H9 (cell line): ENCODE data around the gene SEC22A. TPM values are rescaled to one million over a fixed set of nuclear protein-coding genes. Genes with fewer than 3 reads are reported as not detected.
A peak's percentile ranks its signal among the peaks of the same experiment; 100 is the strongest.

ENCODE experiments used
- DNase-seq: peaks from one replicate; pipeline ENCODE4 v3.0.0-alpha.2; 2017
- H2AFZ ChIP-seq: one replicate; pipeline ENCODE4 v1.6.1; 2013; ENCODE audit warnings: mild to moderate bottlenecking, low read length, control low read depth, moderate library complexity
- H2AK5ac ChIP-seq: 2 replicates; pipeline ENCODE4 v1.6.1; 2013; ENCODE audit warnings: low read length, control low read depth, mixed read lengths; ENCODE audit not compliant: insufficient read length
- H2BK120ac ChIP-seq: one replicate; pipeline ENCODE4 v1.6.1; 2013; ENCODE audit warnings: low read depth, mild to moderate bottlenecking, low read length, control low read depth, inconsistent platforms; ENCODE audit not compliant: poor library complexity, severe bottlenecking
- H2BK12ac ChIP-seq: 2 replicates; pipeline ENCODE4 v1.6.1; 2013; ENCODE audit warnings: low read length, control low read depth, mixed read lengths, low read depth; ENCODE audit not compliant: insufficient read length
- H2BK15ac ChIP-seq: 2 replicates; pipeline ENCODE4 v1.6.1; 2013; ENCODE audit warnings: low read depth, low read length, control low read depth
- H2BK20ac ChIP-seq: one replicate; pipeline ENCODE4 v1.6.1; 2013; ENCODE audit warnings: low read depth, mild to moderate bottlenecking, low read length, control low read depth, inconsistent platforms; ENCODE audit not compliant: poor library complexity, severe bottlenecking
- H2BK5ac ChIP-seq: 2 replicates; pipeline ENCODE4 v1.6.1; 2013; ENCODE audit warnings: low read length, control low read depth, mixed read lengths; ENCODE audit not compliant: insufficient read length
- H3K14ac ChIP-seq: 2 replicates; pipeline ENCODE4 v1.6.1; 2013; ENCODE audit warnings: low read length, control low read depth; ENCODE audit not compliant: insufficient read depth
- H3K18ac ChIP-seq: 2 replicates; pipeline ENCODE4 v1.6.1; 2013; ENCODE audit warnings: low read depth, mild to moderate bottlenecking, mixed read lengths, low read length, control low read depth; ENCODE audit not compliant: insufficient read length
- H3K23ac ChIP-seq: 2 replicates; pipeline ENCODE4 v1.6.1; 2013; ENCODE audit warnings: low read length, control low read depth, mixed read lengths, low read depth; ENCODE audit not compliant: insufficient read length
- H3K23me2 ChIP-seq: 2 replicates; pipeline ENCODE4 v1.6.1; 2013; ENCODE audit warnings: low read depth, mild to moderate bottlenecking, mixed read lengths, low read length, control low read depth; ENCODE audit not compliant: insufficient read length, poor library complexity, severe bottlenecking
- H3K27ac ChIP-seq: 2 replicates; pipeline ENCODE4 v1.5.1; 2013; ENCODE audit warnings: low read length, control low read depth, mixed read lengths, low read depth; ENCODE audit not compliant: insufficient read length
- H3K27me3 ChIP-seq: 2 replicates; pipeline ENCODE4 v1.6.1; 2013; ENCODE audit warnings: low read length, control low read depth, inconsistent platforms; ENCODE audit not compliant: insufficient read depth
- H3K4ac ChIP-seq: 2 replicates; pipeline ENCODE4 v1.6.1; 2013; ENCODE audit warnings: low read depth, mild to moderate bottlenecking, control low read depth, inconsistent platforms, low read length, moderate library complexity
- H3K4me1 ChIP-seq: 2 replicates; pipeline ENCODE4 v1.6.1; 2013; ENCODE audit warnings: low read length, control low read depth, inconsistent platforms; ENCODE audit not compliant: insufficient read depth
- H3K4me2 ChIP-seq: 2 replicates; pipeline ENCODE4 v1.6.1; 2013; ENCODE audit warnings: low read length, control low read depth, mixed read lengths; ENCODE audit not compliant: insufficient read length, insufficient read depth
- H3K56ac ChIP-seq: 2 replicates; pipeline ENCODE4 v1.6.1; 2013; ENCODE audit warnings: low read depth, mild to moderate bottlenecking, mixed read lengths, low read length, control low read depth; ENCODE audit not compliant: insufficient read length
- H3K79me1 ChIP-seq: 2 replicates; pipeline ENCODE4 v1.6.1; 2013; ENCODE audit warnings: low read depth, mild to moderate bottlenecking, moderate library complexity, low read length, control low read depth, inconsistent platforms; ENCODE audit not compliant: insufficient read depth, poor library complexity, severe bottlenecking
- H3K79me2 ChIP-seq: 2 replicates; pipeline ENCODE4 v1.6.1; 2013; ENCODE audit warnings: low read length, control low read depth, inconsistent platforms; ENCODE audit not compliant: insufficient read depth
- H3K9ac ChIP-seq: 2 replicates; pipeline ENCODE4 v1.6.1; 2013; ENCODE audit warnings: low read length, control low read depth, mixed read lengths; ENCODE audit not compliant: insufficient read length; ENCODE audit errors: extremely low read depth
- H3K9me3 ChIP-seq: one replicate; pipeline ENCODE4 v1.6.1; 2013; ENCODE audit warnings: low read depth, low read length, inconsistent platforms; ENCODE audit not compliant: control insufficient read depth
- H3T11ph ChIP-seq: one replicate; pipeline ENCODE4 v1.6.1; 2013; ENCODE audit warnings: mild to moderate bottlenecking, low read length, control low read depth, inconsistent platforms
- H4K20me1 ChIP-seq: one replicate; pipeline ENCODE4 v1.6.1; 2013; ENCODE audit not compliant: control insufficient read depth, insufficient read length, insufficient read depth
- H4K5ac ChIP-seq: 2 replicates; pipeline ENCODE4 v1.6.1; 2013; ENCODE audit warnings: low read depth, mild to moderate bottlenecking, mixed read lengths, low read length, control low read depth; ENCODE audit not compliant: insufficient read length
- H4K8ac ChIP-seq: replicated peaks from 2 replicates; pipeline ENCODE4 v1.6.1; 2013; ENCODE audit warnings: low read length, control low read depth, mixed read lengths, low read depth; ENCODE audit not compliant: insufficient read length
- H4K91ac ChIP-seq: 2 replicates; pipeline ENCODE4 v1.6.1; 2013; ENCODE audit warnings: low read depth, mild to moderate bottlenecking, moderate library complexity, mixed read lengths, low read length, control low read depth; ENCODE audit not compliant: insufficient read length
- H3K27ac Mint-ChIP-seq, 3 experiments: 2 replicates in 2 of 3; 3 replicates in 1 of 3; pipeline ENCODE4 v1.8.0; 2020 to 2021; ENCODE audit warnings: mixed read lengths in 3 of 3, mild to moderate bottlenecking in 1 of 3, moderate library complexity in 1 of 3
- H3K27me3 Mint-ChIP-seq: 2 replicates; pipeline ENCODE4 v1.8.0; 2021; ENCODE audit warnings: low read depth, mild to moderate bottlenecking, moderate library complexity, mixed read lengths
- H3K36me3 Mint-ChIP-seq, 3 experiments: 2 replicates in 2 of 3; 3 replicates in 1 of 3; pipeline ENCODE4 v1.8.0; 2020 to 2021; ENCODE audit warnings: low read depth in 3 of 3, mixed read lengths in 3 of 3; ENCODE audit not compliant: insufficient read depth in 1 of 3
- H3K4me1 Mint-ChIP-seq, 2 experiments: 2 replicates each; pipeline ENCODE4 v1.8.0; 2020; ENCODE audit warnings: mixed read lengths in 2 of 2
- H3K4me3 Mint-ChIP-seq, 2 experiments: 2 replicates in 1 of 2; 3 replicates in 1 of 2; pipeline ENCODE4 v1.8.0; 2020 to 2021; ENCODE audit warnings: mild to moderate bottlenecking in 2 of 2, mixed read lengths in 2 of 2, moderate library complexity in 1 of 2
- H3K9me3 Mint-ChIP-seq, 2 experiments: 2 replicates in 1 of 2; 3 replicates in 1 of 2; pipeline ENCODE4 v1.8.0; 2020; ENCODE audit warnings: mild to moderate bottlenecking in 2 of 2, mixed read lengths in 2 of 2, moderate library complexity in 1 of 2
- CTCF ChIP-seq: fragments of 200-600 bp; sonication (generic); conservative IDR thresholded peaks from 3 replicates; pipeline ENCODE4 v1.8.0; 2021; ENCODE audit warnings: antibody characterized with exemption, mild to moderate bottlenecking
- WGBS: extraction: QIAGEN DNeasy Blood & Tissue Kit; methylation state at CpG from one replicate; pipeline ENCODE4 v1.1.7; 2013; ENCODE audit warnings: missing lambda C conversion rate, low lambda C conversion rate, mixed read lengths; ENCODE audit not compliant: insufficient read length; ENCODE audit errors: extremely low coverage; 5-methylcytosine and 5-hydroxymethylcytosine counted together
- total RNA-seq: library from RNA; stranded (reverse); gene quantifications from 2 replicates; pipeline ENCODE4 v1.2.1, GENCODE V29; 2021

SEC22A gene
- total RNA-seq, 1 experiment from 2014 or later, result 9.9 TPM

GRCh38 chr3:123267821-123268220 lies 66.1 kb downstream of the SEC22A start:
- Histone ChIP-seq H2BK5ac (no peak overlapping the region), H3K23ac (no peak overlapping the region), H3K18ac (no peak overlapping the region), H3K27me3 (no peaks in the 10 kb centered on the region), H3T11ph (no peak overlapping the region), H3K56ac (no peak overlapping the region), H3K4ac (no peak overlapping the region), H3K4me2 (no peak overlapping the region), H2BK120ac (no peak overlapping the region), H2BK20ac (no peak overlapping the region), H4K5ac (no peak overlapping the region), H2AK5ac (no peak overlapping the region), H4K8ac (no peak overlapping the region), H2AFZ (no peak overlapping the region), H3K27ac (no peak overlapping the region), H3K79me1 (no peaks in the 10 kb centered on the region), H3K14ac (no peak overlapping the region), H3K9ac (no peak overlapping the region), H4K91ac (no peak overlapping the region), H3K23me2 (no peaks in the 10 kb centered on the region), H3K9me3 (no peaks in the 10 kb centered on the region), H2BK12ac (no peak overlapping the region), H4K20me1 (no peaks in the 10 kb centered on the region), H3K79me2 (no peaks in the 10 kb centered on the region), H3K4me1 (peaks cover 3% of the 10 kb centered on the region; the same call in 1 of the 2 replicates), H2BK15ac (no peak overlapping the region)
- Mint-ChIP-seq H3K4me3 (no peak overlapping the region), H3K4me1 (0 out of 4 replicates have a peak, but pooled peaks cover 0 to 3% of the 10 kb centered on the region in 2 experiments), H3K27ac (no peak overlapping the region), H3K9me3 (no peaks in the 10 kb centered on the region; a peak in 1 of 5 replicates), H3K36me3 (peaks cover 4 to 29% (median 15%) of the 10 kb centered on the region in 3 experiments; a peak in 6 of 7 replicates), H3K27me3 (no peaks in the 10 kb centered on the region)
- no peak for DNase-seq
- peak; percentile 44; the same call in 2 of the 3 replicates for TF ChIP-seq CTCF
- no CpG with 5 or more reads among the region's 2 CpGs for whole genome bisulfite sequencing
